ENCODE data around the gene ACSF3. TPM values are rescaled to one million over a fixed set of nuclear protein-coding genes. Genes with fewer than 3 reads are reported as not detected.

ACSF3 gene
- total RNA-seq, 4 donors from 2014 or later: 17.6 to 27.6 (median 21.6) TPM

DNA sequence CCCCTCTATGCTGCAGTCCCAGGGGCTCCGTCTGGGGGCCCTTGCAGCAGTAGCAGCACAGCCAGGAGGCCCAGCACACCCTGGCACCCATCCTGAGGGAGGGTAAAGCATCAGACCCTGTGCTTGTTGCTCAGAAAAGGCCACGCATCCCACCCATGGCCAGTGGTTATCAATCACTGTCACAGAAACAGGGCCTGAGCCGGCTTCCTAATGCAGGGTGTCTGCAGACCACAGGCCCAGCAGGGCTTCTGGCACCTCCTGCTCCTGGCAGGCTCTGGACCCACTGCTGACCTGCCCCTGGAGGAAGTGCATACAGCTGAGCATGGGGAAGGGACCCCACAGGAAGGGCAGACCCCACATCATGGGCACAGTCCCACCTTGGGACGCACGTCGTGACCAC, 51.0 kb downstream of the ACSF3 start:
- no peak for ATAC-seq (ENCODE audit: low FRiP score)
- TF ChIP-seq, protein P1, sequence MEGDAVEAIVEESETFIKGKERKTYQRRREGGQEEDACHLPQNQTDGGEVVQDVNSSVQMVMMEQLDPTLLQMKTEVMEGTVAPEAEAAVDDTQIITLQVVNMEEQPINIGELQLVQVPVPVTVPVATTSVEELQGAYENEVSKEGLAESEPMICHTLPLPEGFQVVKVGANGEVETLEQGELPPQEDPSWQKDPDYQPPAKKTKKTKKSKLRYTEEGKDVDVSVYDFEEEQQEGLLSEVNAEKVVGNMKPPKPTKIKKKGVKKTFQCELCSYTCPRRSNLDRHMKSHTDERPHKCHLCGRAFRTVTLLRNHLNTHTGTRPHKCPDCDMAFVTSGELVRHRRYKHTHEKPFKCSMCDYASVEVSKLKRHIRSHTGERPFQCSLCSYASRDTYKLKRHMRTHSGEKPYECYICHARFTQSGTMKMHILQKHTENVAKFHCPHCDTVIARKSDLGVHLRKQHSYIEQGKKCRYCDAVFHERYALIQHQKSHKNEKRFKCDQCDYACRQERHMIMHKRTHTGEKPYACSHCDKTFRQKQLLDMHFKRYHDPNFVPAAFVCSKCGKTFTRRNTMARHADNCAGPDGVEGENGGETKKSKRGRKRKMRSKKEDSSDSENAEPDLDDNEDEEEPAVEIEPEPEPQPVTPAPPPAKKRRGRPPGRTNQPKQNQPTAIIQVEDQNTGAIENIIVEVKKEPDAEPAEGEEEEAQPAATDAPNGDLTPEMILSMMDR (IDR thresholded peaks at IDR 0.05): no peak
- no peak for DNase-seq (ENCODE audit: low spot score)

DNA sequence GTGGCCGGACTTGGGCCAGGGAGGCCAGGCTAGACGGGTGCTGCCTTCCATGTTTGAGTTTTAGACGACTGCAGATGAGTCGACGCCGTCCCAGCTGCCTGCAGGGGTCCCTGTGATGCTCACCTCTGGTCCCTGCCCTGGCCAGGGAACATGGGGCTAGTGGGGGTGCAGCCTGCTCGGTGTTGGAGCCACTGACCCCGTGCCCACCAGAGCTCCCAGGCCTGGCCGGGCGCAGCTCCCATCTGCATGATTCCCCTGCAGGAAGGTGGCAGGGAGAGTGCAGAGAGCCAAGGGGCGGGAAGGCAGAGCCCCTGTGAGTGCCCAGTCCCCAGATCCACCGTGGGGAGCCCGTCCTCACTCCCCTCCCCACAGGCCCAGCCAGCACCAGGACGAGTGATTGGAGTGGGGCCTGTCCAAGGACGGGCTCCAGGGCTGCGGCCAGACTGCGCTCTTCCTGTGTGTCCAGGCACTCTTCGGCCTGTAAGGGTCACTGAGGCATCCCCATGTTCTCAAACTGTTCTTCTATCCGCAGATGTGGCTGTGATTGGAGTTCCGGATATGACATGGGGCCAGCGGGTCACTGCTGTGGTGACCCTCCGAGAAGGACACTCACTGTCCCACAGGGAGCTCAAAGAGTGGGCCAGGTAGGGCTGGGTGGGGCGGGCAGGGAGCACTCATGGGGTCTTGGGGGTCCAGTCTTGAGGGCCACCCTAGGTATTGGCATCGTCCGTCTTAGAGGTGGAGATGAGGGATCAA, 51.9 kb downstream of the ACSF3 start:
- DNase-seq (ENCODE audit: low spot score): no peak
- TF ChIP-seq, protein P1 (IDR thresholded peaks at IDR 0.05): no peak
- ATAC-seq (ENCODE audit: low FRiP score): no peak

DNA sequence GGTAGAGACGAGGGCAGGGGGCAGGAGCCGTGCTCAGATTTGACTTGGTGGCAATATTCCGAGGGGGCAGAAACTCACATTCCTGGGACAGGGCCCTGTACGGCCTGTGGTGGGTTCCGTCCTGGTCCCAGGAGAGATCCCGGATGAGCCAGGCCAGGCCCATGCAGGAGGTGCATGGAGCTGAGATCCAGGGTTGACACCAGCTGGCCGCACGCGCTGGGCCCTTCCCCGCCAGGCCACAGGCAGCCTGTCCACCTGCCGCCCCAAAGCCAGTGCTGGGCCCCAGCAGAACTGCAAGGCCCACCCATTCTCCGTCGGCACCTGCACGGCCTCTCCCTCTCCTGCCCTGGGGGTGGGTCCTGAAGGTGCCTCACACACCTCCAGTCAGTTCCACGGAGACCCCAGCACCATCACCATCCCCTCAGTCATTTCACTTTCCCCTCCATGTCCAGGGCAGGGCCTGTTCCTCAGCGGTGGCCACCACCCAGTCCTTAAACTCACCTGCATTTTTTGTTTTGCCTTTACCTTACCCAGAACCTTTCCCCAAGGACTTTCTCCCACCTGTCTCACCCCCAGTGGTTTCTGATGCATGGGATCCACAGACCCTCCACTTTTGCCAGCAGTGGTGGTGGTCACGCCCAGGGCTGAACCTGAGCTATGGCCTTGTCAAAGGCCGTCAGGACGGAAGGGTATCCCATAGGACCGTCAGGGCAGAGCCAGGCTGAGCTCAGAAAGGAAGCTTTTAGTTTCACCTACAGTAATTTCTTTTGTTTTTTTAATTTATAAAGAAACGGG, 52.8 kb downstream of the ACSF3 start:
- no peak for DNase-seq (ENCODE audit: low spot score)
- TF ChIP-seq, protein P1 (IDR thresholded peaks at IDR 0.05): no peak
- ATAC-seq (ENCODE audit: low FRiP score): no peak

DNA sequence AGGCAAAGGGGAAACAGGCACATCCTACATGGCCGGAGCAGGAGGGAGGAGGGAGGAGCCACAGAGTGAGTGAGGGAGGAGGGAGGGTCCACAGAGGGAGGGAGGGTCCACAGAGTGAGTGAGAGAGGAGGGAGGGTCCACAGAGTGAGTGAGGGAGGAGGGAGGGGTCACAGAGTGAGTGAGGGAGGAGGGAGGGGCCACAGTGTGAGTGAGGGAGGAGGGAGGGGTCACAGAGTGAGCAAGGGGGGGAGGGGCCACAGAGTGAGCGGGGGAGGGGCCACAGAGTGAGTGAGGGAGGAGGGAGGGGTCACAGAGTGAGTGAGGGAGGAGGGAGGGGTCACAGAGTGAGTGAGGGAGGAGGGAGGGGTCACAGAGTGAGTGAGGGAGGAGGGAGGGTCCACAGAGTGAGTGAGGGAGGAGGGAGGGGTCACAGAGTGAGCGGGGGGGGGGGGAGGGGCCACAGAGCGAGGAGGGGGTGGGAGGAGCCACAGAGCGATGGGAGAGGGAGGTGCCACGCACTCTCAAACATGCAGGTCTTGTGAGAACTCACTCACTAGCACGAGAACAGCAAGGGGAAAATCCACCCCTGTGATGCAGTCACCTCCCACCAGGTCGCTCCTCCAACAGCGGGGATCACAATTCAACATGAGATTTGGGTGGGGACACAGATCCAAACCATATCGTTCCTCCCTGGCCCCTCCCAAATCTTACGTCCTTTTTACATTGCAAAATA, 53.6 kb downstream of the ACSF3 start:
- DNase-seq (ENCODE audit: low spot score): no peak
- TF ChIP-seq, protein P1 (IDR thresholded peaks at IDR 0.05): no peak
- no peak for ATAC-seq (ENCODE audit: low FRiP score)

DNA sequence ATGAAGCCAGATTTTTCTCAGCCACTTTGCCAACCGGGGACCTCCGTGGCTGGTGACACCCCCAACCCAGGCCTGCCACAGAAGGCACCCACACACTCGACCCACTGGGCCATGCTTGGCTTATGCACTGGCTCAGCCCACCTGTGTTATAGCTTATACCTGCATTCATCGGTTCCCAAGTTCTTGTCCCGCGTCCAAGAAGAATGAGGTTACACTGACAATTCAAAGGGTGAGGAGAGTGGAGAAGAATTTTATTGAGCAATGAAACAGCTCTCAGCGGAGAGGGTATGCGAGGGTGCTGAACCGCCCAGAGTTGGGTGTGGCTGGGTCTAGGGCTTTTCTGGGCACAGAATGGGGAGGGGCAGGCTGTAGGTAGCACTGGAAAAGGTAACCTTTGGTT, 55.7 kb downstream of the ACSF3 start:
- no peak for ATAC-seq (ENCODE audit: low FRiP score)
- no peak for DNase-seq (ENCODE audit: low spot score)
- TF ChIP-seq, protein P1 (IDR thresholded peaks at IDR 0.05): no peak

DNA sequence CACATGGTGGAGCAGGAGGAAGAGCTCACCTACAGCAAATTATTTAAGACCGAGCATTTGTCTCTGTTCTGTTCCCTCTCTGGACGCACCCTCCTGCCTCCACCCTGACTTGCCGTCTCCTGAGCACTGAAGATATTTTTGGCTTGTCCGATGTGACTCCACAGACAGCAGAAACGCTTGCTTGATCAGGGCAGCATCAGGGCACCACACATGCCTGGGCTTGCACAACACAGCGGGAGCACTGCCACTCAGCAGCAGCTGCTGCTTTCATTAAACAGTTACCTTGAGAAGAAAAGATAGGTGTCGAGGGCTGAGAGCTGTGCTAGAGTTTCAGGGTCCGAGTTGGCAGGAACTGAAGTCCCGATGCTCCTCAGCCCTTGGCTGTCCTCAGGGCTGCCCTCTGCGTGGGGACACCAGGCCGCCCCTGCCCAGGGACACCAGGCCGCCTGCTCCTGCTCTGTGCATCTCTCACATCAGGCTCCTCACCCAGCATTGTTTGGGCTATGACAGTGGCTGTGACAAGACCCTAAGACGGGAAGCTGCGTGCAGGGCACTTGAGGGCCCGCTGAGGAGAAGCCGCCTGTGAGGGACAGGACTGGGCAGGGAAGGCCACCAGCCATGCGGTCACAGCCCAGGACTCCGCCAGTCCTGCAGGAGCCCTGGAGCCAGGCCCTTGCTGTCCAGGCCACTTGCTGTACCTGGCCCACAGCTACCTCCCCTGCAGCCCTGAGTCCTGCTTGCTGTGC, 56.6 kb downstream of the ACSF3 start:
- TF ChIP-seq, protein P1 (IDR thresholded peaks at IDR 0.05): no peak
- ATAC-seq (ENCODE audit: low FRiP score) (no peak), DNase-seq (ENCODE audit: low spot score) (no peak)
